Suprapubic skin (tissue), 4 donors: ENCODE results near the gene SLC39A3. TPM values are rescaled to one million over a fixed set of nuclear protein-coding genes. Genes with fewer than 3 reads are reported as not detected.

Source experiments
- DNase-seq, 2 donors: peaks; one replicate each; pipeline ENCODE4 v3.0.0-alpha.2; 2019; ENCODE audit warnings: low spot score in 2 of 2
- H3K27ac ChIP-seq: fragments of 200-600 bp; sonication (generic); one replicate; pipeline ENCODE4 v1.5.1; 2019
- H3K27me3 ChIP-seq: fragments of 200-600 bp; sonication (generic); one replicate; pipeline ENCODE4 v1.5.1; 2019
- H3K36me3 ChIP-seq: fragments of 200-600 bp; sonication (generic); one replicate; pipeline ENCODE4 v1.5.1; 2019
- H3K4me1 ChIP-seq: fragments of 200-600 bp; sonication (generic); one replicate; pipeline ENCODE4 v1.5.1; 2019
- H3K4me3 ChIP-seq: fragments of 200-600 bp; sonication (generic); one replicate; pipeline ENCODE4 v1.5.1; 2019; ENCODE audit warnings: mild to moderate bottlenecking
- H3K9me3 ChIP-seq: fragments of 200-600 bp; sonication (generic); one replicate; pipeline ENCODE4 v1.5.1; 2019
- CTCF ChIP-seq, 2 donors: fragments of 200-600 bp in 1 of 2; fragments of 450-650 bp in 1 of 2; sonication (generic) in 1 of 2; IDR thresholded peaks; one replicate each; pipeline ENCODE4 v1.5.1; 2016 to 2019; ENCODE audit warnings: antibody characterized with exemption in 2 of 2, mild to moderate bottlenecking in 1 of 2, moderate library complexity in 1 of 2
- EP300 ChIP-seq: sonication (generic); formaldehyde crosslinking; IDR thresholded peaks from one replicate; pipeline ENCODE4 v1.6.1; 2017; ENCODE audit warnings: antibody characterized with exemption
- POLR2A ChIP-seq, 2 donors: fragments of 450-650 bp; IDR thresholded peaks; one replicate each; pipeline ENCODE4 v1.6.1; 2017; ENCODE audit warnings: antibody characterized with exemption in 2 of 2, mild to moderate bottlenecking in 2 of 2, moderate library complexity in 2 of 2
- POLR2AphosphoS5 ChIP-seq, 3 donors: sonication (generic); formaldehyde crosslinking; IDR thresholded peaks; one replicate each; pipeline ENCODE4 v1.6.1; 2017; ENCODE audit warnings: antibody characterized with exemption in 3 of 3
- WGBS: methylation state at CpG from one replicate; pipeline ENCODE4 v1.1.5; 2018; 5-methylcytosine and 5-hydroxymethylcytosine counted together
- total RNA-seq, 4 donors: library from RNA; depleted of rRNA; stranded (reverse); fragments of >200 nt; gene quantifications; one replicate each; pipeline ENCODE4 v1.1.0, GENCODE V29; 2016

The SLC39A3 gene
- total RNA-seq, 4 donors from 2014 or later: 8.0 to 31.1 (median 23.0) TPM

- Histone ChIP-seq H3K27me3 (no peaks in the 10 kb centered on the region), H3K4me3 (no peak overlapping the region), H3K36me3 (peaks cover 70% of the 10 kb centered on the region), H3K9me3 (no peaks in the 10 kb centered on the region), H3K4me1 (peaks cover 8% of the 10 kb centered on the region), H3K27ac (no peak overlapping the region)
- no peak for DNase-seq
- TF ChIP-seq POLR2AphosphoS5 (IDR thresholded peaks at IDR 0.05) (no peak), CTCF (IDR thresholded peaks at IDR 0.05) (no peak), EP300 (no peak)
- 92% methylated on average over 25 of the region's 35 CpGs for WGBS
These were observed 27.0 kb upstream of the SLC39A3 start for GRCh38 chr19:2766594-2767372.

DNA sequence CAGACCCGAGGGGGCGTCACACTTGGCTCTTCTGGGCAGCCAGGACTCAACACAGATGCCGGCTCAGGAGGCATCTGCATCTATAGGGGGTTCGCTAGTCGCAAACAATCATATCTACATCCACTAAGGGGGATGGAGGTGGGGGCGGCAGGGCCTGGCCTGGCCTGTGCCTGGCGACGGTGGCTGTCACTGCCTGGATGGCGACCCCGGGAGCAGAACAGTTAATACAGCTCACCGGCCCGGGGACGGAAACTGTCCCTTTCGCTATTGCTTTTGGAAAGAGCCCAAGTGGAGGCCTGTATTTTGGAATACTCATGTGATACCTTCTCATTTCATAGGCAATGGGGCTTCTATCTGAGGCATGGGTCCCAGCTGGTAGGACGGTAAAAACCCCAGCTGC lies 25.6 kb upstream of the SLC39A3 start:
- H3K4me1 ChIP-seq: peaks cover 5% of the 10 kb centered on the region
- TF ChIP-seq CTCF (IDR thresholded peaks at IDR 0.05): no peak
- TF ChIP-seq POLR2AphosphoS5 (IDR thresholded peaks at IDR 0.05): no peak
- no peak for TF ChIP-seq POLR2A (IDR thresholded peaks at IDR 0.05)
- no peak for TF ChIP-seq EP300
- H3K9me3 ChIP-seq: no peaks in the 10 kb centered on the region
- H3K27ac ChIP-seq: no peak overlapping the region
- no peaks in the 10 kb centered on the region for H3K27me3 ChIP-seq
- H3K36me3 ChIP-seq: peaks cover 81% of the 10 kb centered on the region
- H3K4me3 ChIP-seq: no peak overlapping the region
- 88% methylated on average over 9 of the region's 15 CpGs for WGBS
- no peak for DNase-seq

GRCh38 chr19:2764945-2765344 lies 25.1 kb upstream of the SLC39A3 start:
- H3K27ac ChIP-seq: no peak overlapping the region

DNA sequence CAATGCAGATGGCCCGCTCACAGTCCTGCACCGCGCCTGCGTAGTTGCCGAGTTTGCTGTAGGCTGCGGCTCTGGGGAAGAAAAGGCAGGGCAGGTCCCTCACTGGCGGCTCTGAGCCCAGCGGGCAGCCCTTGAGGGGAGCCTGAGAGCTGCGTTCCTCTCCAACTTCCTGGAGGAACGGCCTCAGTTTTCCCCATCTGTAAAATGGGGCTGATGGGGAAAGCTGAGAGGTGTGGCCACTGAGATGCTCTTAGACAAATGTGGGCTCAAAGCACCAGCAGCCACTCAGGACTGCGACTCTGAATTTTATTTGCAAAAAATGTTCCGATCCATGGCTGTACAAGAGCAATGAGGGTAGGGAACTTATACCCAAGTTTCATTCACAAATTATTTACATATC lies 23.9 kb upstream of the SLC39A3 start:
- H3K9me3 ChIP-seq: no peaks in the 10 kb centered on the region
- peaks cover 80% of the 10 kb centered on the region for H3K36me3 ChIP-seq
- H3K27me3 ChIP-seq: no peaks in the 10 kb centered on the region
- H3K4me3 ChIP-seq: no peak overlapping the region
- H3K4me1 ChIP-seq: no peaks in the 10 kb centered on the region
- TF ChIP-seq POLR2AphosphoS5 (IDR thresholded peaks at IDR 0.05): no peak
- no peak for TF ChIP-seq POLR2A (IDR thresholded peaks at IDR 0.05)
- TF ChIP-seq EP300: no peak
- TF ChIP-seq CTCF (IDR thresholded peaks at IDR 0.05): no peak
- 90% methylated on average over 12 of the region's 12 CpGs for WGBS
- no peak overlapping the region for H3K27ac ChIP-seq
- DNase-seq: no peak

More at GRCh38 chr19:2764945-2765344, 25.1 kb upstream of the SLC39A3 start:
- DNase-seq: no peak
- Histone ChIP-seq H3K9me3 (no peaks in the 10 kb centered on the region), H3K4me3 (no peak overlapping the region), H3K27me3 (no peaks in the 10 kb centered on the region), H3K36me3 (peaks cover 81% of the 10 kb centered on the region), H3K4me1 (peaks cover under 1% of the 10 kb centered on the region)
- no peak for TF ChIP-seq POLR2AphosphoS5 (IDR thresholded peaks at IDR 0.05)
- no peak for TF ChIP-seq EP300
- no peak for TF ChIP-seq CTCF (IDR thresholded peaks at IDR 0.05)
- TF ChIP-seq POLR2A (IDR thresholded peaks at IDR 0.05): no peak
- WGBS: 92% methylated on average over 21 of the region's 21 CpGs

GRCh38 chr19:2762783-2763496 lies 23.1 kb upstream of the SLC39A3 start:
- Histone ChIP-seq H3K9me3 (no peaks in the 10 kb centered on the region), H3K4me3 (no peak overlapping the region), H3K27ac (no peak overlapping the region), H3K4me1 (no peaks in the 10 kb centered on the region), H3K27me3 (no peaks in the 10 kb centered on the region), H3K36me3 (peaks cover 82% of the 10 kb centered on the region)
- 96% methylated on average over 5 of the region's 23 CpGs for WGBS
- TF ChIP-seq EP300 (no peak), CTCF (IDR thresholded peaks at IDR 0.05) (no peak), POLR2A (IDR thresholded peaks at IDR 0.05) (no peak), POLR2AphosphoS5 (IDR thresholded peaks at IDR 0.05) (no peak)
- DNase-seq: no peak
